Fibroblast of lung (primary cell): ENCODE measurements around the gene IRF2.

Experiments
- EZH2 ChIP-seq: IDR thresholded peaks from 2 replicates; pipeline ENCODE4 v1.5.1; 2012; ENCODE audit warnings: low read length, control low read depth, mild to moderate bottlenecking; ENCODE audit errors: missing control alignments
- TF ChIP-seq, protein P1 (sequence below), 2 donors: IDR thresholded peaks in 1 of 2; conservative IDR thresholded peaks in 1 of 2; 1 replicate in 1 of 2; 2 replicates in 1 of 2; pipeline ENCODE4 v1.5.1; 2011 to 2012; ENCODE audit warnings: low read length in 2 of 2, control low read depth in 1 of 2, inconsistent platforms in 1 of 2, low read depth in 1 of 2, mild to moderate bottlenecking in 1 of 2

DNA sequence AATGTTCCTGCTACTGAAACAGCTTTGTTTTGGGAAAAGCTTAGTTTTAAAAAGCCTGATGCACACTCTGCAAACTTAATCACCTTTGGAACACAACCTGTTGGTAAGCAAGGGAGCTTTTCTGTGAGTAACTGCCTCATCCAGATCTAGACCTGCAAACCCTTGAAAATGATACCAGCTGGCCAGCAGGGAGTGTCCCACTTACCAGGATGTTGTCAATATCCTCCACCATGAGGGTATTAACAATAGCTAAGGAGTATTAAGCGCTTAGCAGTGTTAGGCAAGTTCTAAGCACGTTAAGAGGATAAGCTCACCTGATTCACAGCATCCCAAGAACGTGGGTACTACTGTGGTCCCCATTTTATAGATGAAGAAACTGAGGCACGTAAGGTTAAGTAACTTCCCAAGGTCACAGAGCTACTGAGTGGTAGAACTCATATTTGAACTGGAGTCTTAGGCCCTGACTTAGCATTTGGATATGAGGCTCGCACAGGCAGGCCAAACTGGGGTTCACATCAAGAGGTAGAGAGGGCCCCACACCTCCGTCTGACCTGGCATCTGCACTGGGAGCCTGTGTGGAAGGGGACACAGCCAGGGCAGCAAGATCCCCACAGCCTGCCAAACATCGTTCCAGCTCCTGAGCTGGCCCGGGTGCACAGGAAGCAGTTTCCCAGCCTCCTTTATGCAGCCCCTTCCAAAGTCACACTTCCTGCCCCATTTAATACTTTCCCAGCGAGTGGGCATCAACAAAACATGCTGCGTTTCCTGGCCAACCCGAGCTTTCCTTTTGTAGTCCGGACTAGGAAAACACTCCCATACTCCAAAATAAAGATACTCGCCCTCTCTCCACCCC lies 32.7 kb downstream of the IRF2 start:
- no peak for TF ChIP-seq EZH2
- TF ChIP-seq, protein P1, sequence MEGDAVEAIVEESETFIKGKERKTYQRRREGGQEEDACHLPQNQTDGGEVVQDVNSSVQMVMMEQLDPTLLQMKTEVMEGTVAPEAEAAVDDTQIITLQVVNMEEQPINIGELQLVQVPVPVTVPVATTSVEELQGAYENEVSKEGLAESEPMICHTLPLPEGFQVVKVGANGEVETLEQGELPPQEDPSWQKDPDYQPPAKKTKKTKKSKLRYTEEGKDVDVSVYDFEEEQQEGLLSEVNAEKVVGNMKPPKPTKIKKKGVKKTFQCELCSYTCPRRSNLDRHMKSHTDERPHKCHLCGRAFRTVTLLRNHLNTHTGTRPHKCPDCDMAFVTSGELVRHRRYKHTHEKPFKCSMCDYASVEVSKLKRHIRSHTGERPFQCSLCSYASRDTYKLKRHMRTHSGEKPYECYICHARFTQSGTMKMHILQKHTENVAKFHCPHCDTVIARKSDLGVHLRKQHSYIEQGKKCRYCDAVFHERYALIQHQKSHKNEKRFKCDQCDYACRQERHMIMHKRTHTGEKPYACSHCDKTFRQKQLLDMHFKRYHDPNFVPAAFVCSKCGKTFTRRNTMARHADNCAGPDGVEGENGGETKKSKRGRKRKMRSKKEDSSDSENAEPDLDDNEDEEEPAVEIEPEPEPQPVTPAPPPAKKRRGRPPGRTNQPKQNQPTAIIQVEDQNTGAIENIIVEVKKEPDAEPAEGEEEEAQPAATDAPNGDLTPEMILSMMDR (conservative IDR thresholded peaks at IDR 0.05 in 1 of 2, IDR thresholded peaks at IDR 0.05 in 1 of 2; ENCODE audit: low read depth in 1 of 2, low read length in 2 of 2), result no peak
